Gastrocnemius medialis (tissue), 4 donors: Measurements from ENCODE around the gene ARSB.

Experiments used
- POLR2A ChIP-seq, 2 donors: fragments of 450-650 bp; IDR thresholded peaks; one replicate each; pipeline ENCODE4 v1.6.1; 2017; ENCODE audit warnings: antibody characterized with exemption in 2 of 2, mild to moderate bottlenecking in 2 of 2, moderate library complexity in 2 of 2
- TF ChIP-seq, protein P1 (sequence below), 5 experiments: fragments of 450-650 bp in 3 of 5; fragments of 200-600 bp in 2 of 5; sonication (generic) in 2 of 5; IDR thresholded peaks in 4 of 5; conservative IDR thresholded peaks in 1 of 5; 1 replicate in 4 of 5; 2 replicates in 1 of 5; pipeline ENCODE4 v1.5.1; 2016 to 2019; ENCODE audit warnings: antibody characterized with exemption in 5 of 5, mild to moderate bottlenecking in 3 of 5, moderate library complexity in 3 of 5

DNA sequence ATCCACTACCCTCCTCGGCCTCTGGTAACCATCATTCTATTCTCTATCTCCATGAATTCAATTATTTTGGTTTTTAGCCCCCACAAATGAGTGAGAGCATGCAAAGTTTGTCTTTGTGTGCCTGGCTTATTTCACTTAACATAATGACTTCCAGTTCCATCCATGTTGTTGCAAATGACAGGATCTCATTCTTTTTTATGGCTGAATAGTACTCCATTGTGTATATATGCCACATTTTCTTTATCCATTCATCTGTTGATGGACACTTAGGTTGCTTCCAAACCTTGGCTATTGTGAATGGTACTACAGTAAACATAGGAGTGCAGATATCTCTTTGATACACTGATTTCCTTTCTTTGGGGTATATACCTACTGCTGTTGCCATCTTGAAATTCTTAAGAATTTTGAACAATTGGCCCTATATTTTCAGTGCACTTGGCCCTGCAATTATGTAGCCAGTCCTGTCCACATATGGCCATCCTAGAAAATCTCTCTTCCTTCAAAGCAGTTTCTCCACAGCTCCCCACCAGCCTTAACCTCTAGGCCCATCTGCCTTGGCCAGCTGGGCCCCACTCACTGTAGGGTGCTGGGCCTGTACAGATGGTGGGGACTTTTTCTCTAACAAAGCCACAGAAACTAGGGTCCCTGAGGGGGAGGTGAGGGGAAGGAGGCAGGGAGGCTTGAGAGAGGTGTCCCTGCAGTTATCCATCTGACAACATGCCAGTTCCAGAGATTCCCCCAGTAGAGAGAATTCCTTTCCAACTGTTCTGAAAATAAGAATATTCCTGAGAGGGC lies 254.6 kb downstream of the ARSB start:
- no peak for TF ChIP-seq POLR2A (IDR thresholded peaks at IDR 0.05)
- TF ChIP-seq, protein P1, sequence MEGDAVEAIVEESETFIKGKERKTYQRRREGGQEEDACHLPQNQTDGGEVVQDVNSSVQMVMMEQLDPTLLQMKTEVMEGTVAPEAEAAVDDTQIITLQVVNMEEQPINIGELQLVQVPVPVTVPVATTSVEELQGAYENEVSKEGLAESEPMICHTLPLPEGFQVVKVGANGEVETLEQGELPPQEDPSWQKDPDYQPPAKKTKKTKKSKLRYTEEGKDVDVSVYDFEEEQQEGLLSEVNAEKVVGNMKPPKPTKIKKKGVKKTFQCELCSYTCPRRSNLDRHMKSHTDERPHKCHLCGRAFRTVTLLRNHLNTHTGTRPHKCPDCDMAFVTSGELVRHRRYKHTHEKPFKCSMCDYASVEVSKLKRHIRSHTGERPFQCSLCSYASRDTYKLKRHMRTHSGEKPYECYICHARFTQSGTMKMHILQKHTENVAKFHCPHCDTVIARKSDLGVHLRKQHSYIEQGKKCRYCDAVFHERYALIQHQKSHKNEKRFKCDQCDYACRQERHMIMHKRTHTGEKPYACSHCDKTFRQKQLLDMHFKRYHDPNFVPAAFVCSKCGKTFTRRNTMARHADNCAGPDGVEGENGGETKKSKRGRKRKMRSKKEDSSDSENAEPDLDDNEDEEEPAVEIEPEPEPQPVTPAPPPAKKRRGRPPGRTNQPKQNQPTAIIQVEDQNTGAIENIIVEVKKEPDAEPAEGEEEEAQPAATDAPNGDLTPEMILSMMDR (IDR thresholded peaks at IDR 0.05 in 4 of 5, conservative IDR thresholded peaks at IDR 0.05 in 1 of 5), result no peak
